Islet precursor cell (in vitro differentiated cells): ENCODE measurements around the gene PEX5L.
A peak's percentile ranks its signal among the peaks of the same experiment; 100 is the strongest.

ENCODE experiments used
- DNase-seq: peaks from one replicate; pipeline ENCODE4 v3.0.0-alpha.2; 2018

Gene PEX5L

DNA sequence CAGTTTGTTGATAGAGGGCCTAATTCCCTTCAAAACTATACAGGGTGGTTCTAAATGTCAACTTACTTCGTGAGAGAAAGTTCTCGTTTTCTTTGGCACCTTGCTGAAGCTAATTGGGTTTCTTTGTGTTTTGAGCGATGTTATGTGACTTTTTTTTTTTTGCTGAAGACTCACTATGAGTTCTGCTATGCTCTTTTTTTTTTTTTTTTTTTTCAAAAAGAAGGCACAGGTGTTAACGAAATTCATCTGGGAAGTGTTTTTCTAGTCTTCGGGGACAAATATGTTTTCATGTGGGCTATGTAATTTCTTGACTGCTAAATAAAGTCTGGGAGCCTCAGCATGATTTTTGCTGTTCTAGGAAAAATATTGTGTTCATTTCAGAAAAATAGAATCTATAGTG, 81.5 kb downstream of the PEX5L start:
- no peak for DNase-seq

DNA sequence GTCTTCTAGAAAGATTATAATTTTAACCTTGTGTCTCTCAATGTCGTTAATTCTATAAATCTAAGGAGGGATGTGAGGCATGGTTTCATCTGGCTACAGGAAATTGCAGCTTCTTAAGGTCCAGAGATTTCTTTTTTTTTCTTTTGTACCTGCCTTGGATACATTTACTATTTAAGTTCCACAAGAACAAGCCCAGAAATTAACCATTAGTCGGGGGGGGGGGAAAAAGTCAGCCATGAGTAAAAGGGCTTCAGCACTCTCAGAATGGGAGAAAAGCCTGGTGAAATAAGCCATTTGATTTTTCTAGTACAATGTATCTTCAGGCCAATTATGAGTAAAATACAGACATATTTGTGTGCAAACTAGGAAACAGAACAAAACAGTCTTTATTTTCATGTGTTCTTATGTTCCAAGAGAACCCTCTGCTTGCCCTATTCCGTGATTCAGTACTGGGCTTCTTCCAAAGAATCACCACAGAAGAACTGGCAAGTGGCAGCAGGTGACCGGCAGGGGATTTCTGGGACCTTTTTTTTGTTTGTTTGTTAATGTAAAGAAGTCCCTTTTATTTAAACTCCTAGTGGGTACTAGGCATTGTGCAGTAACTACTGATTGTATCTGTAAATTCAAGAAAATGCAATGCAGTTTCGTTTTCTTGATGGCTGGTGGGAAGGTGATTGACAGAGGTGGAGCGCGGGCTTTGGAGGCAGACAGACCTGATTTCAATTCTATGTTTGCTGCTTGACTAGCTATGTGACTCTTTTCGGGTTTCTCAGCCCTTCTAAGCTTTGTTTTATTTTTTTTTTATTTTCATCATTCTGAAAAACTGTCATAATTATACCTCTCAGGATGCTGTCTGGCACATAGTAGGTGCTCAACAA, 82.5 kb downstream of the PEX5L start:
- DNase-seq = no peak

DNA sequence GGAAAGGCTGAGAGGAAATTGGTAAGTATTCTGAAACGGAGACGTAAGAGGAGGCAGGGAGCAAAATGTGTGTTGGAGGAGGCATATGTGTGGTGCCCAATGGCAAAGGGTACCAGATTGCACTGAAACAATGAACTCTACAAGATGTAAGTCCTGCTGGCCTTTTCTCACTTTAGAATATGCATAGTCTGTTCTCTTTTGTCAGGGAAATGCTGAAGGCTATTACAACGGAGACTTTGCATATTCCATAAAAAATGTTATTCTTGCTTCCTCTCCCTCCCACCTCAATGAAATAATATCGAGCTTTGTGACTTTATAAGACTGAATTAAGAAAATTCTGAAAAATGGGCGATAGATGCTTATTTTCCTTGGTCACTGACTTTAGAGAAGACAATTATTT, 85.9 kb downstream of the PEX5L start:
- no peak for DNase-seq

DNA sequence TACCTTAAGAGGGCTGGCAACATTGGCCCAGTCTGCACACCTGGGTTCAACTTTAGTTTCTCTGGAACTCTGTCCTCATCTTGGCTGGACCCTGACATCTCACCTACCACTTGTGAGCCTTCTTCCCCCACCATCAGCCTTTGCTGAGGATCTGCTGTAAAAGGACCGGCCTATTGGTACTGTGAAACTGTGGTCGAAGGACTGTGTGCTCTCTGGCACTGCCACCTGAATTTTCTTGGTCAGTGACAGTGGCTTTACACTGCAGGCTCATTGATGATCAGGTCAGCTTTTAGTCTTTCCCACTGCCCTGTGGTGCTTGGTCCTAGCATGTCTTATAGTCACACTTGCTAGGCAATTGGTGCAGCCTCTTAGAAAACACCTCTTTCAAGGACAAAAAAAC, 86.9 kb downstream of the PEX5L start:
- DNase-seq = no peak

DNA sequence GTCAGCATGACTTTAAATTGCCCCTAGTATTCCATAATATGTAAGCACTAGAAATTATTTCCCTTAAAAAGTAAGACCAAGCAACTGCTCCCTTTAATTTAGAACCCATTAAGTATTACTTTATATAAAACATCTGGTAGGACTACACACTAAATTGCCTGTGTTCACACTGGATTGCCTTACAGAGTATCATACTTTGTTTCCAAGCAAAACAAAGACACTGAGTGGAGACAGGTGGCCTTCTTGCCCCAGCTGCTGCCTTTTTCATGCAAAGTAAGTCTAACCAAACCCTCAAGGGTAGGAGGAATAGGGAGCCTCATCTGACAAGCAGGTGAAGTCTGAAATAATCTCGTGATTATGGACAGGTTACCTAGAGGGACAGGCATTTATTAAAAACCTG, 87.3 kb downstream of the PEX5L start:
- no peak for DNase-seq

DNA sequence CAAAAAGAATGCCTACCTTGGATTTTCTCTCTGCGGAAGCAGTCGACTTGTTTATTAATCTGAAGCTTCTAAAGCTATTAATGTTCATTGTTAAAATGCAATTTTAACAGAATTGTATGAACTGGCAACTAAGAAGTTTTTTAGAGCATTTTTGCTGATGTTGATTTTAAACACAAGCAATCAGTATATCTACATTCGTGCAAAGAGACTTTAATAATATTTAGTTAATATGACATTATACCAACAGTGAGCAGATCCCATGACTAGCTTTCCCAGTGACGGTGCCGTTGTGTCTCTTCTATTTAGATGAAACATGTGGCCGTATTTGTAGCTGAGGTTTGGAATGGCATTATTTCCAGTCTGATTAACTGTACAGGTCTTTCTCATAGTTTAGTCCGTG, 88.0 kb downstream of the PEX5L start:
- DNase-seq = no peak

DNA sequence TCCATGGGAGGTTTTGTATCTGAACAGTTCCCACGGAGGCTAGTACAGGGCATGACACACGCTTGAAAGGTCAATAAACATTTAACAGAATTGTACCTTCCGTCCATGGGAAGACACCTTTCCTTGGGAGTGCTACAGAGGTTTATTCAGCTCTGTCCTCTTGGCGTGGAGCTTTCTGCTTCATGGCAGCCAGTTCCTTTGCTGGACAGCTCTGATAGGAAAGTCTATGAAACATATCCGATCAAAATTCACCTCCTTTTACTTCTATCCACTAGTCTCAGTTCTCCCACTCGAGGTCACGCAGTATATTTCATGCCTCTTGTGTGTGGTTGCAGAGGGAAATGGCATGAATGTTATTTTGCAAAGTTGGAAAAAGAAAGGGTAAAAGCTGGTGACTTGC, 91.2 kb downstream of the PEX5L start:
- DNase-seq = no peak

DNA sequence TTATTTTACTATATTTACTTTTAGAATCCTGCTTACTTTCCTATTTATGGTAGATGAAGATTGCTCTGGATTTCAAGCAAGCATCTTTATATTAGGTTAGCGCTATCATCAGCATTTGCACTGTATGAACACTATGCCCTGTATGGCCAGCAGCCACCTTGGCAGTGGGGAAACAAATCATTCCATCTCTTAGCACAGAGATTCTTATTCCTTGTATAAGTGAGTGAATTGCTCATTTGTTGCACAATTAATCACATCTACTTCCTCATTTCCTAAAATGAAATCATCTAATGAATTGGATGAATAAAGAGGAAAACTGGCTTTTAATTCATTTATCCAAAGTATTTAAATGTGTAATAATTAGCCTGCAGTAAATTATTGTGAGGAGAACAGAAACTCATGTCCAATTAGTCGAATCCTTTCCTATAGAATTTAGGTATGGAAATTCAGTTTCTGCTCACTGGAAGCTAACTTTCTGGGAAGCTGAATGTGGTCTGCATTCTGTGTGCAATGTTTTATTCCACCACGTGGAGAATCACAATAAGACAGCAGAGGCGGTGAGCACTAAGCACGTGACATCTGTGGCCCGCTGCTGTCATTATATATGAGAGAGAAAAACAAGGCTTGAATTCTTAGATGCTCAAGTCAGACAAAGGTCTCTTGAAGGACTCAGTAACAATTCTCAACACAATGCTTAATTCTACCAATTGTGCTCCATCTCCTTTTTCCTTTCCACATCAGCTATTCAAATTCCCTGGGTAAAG, 93.4 kb downstream of the PEX5L start:
- no peak for DNase-seq

DNA sequence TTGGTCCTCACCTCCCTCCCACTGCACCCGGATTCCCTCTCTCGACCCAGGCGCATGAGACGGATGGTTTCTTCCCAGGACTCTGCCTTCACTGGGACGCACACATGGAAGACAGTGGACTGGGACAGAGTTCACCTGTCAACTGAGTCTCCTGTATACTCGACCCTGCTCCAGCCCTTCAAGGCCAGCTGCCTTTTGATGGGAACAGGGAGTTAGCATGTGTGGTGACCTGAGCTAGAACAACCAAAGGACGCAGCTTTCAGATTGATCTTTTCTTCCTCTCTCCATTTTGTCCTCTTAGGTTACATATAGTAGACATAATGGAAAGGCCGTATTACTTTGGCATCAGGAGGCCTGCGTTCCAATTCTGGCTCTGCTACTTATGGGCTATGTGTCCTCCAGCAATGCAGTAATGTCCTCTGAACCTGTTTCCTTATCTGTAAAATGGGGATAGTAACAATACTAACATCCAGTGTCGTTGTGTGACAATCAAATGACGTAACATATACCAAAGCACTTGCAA, 94.1 kb downstream of the PEX5L start:
- no peak for DNase-seq

DNA sequence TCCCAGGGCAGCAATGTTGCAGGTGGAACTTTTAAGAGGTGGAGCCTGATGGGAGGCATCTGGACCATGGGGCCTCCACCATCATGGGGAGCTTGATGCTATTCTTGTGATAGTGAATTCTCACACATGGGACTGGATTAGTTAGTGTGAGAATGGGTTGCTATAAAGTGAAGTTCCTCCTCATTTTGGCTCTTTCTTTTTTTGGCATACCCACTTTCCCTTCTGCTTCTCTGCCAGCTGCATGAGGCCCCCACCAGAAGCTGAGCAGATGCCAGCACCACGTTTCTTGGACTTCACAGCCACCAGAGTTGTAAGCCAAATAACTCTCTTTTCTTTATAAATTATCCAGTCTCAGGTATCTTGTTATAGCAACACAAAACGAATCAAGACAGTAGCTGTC, 101.0 kb downstream of the PEX5L start:
- DNase-seq = no peak

DNA sequence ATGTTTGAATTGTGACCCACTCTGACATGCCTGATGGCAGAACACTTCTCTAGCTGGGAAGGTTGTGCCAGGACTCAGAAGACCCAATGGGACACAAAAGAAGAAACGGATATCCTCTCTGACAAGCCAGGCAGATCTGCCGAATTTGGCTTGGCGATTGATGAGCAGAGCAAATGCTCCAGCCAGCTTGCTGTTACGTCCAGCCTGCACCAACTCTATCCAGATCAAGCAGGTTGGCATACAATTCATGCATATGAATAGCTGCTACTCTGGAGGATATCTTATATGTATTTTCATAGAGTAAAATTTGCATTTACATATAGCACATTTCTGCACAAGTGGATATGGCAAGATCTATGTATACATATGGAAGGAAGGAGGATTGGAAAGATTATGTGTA, 102.8 kb downstream of the PEX5L start:
- DNase-seq = no peak

DNA sequence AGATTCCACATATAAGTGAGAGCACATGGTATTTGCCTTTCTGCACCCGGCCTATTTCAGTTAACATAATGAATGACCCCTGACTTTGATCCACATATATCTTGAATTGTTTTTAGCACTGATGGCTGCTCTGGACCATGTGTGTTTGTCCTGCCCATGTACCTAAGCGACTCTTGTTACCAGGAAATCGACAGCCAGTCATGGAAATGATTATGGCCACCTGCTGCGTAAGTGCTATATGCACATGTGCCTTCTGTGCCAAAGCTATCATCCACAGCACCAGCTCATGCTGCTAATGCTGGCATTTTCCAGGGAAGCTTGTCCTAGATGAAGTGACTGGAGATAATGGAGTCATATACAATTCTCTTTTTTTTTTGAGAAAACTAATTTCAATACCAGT, 103.7 kb downstream of the PEX5L start:
- DNase-seq = no peak

DNA sequence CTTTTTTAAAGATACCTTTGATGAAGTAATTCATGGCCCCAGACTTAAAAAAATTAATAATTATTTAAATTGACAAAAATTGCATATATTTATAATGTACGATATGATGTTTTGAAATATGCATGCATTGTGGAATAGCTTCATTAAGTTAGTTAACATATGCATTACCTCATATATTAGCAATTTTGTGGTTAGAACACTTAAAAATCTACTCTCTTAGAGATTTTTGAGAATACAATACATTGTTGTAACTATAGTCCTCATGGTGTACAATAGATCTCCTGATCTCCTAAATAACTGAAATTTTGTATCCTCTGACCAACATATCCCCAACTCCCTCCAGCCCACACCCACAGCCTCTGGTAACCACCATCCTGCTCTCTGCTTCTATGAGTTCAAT, 104.1 kb downstream of the PEX5L start:
- DNase-seq = no peak

DNA sequence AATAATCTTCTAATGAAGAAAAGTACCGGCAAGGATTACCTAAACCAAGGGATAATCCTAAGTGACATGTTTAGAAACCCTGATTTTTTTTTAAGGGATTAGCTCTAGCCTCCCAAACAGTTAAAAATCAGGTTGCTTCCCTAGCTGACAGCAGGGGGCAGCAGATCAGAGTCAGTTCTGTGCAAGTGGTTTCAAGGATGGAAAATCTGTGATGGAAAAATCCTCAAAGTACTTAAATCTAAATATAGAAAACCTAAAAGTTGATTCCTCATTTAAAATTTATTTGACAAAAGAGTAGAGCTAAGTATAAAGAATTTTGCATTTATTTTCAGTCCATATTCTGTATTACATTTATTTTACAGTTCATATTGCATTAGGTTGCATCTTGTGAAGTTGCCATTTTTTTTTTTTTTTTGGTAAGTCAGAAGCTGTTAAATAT, 107.6 kb downstream of the PEX5L start:
- DNase-seq = peak; percentile 73

DNA sequence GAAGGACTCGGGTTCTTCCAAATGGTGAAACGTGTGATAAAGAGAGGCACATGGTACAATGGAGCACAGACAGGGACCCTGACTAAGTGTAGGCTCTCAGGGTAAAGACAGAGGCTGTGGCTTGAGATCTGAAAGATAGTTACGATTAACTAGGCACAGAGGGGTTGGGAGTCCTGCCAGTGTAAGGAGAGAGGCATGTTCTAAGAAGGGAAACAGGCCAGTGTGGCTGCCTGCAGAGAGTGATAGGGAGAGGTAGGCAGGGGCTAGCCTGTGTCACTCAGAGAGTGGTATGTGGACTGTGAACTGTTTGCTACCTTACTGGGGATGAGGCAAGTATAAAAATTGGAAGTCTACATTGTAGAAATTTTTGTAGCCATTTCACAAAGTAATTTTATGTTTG, 109.5 kb downstream of the PEX5L start:
- DNase-seq = no peak

DNA sequence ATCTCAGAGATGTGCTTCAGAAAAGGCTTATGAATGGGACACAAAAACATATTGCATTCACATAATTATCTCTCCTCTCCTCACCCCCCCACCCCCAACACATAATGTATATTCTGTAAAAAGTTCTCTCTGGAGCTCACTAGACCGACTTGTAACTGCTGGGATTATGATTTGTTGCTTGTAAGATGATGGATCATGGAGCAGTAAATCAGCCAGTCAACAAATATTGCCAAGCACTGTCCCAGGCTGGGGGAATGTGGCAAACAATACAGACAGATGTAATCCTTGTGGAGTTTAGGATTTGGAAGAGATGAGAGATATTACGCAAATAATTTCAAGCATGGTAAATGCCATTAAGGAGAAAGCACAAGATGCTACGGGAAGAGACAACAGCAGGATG, 114.8 kb downstream of the PEX5L start:
- no peak for DNase-seq

DNA sequence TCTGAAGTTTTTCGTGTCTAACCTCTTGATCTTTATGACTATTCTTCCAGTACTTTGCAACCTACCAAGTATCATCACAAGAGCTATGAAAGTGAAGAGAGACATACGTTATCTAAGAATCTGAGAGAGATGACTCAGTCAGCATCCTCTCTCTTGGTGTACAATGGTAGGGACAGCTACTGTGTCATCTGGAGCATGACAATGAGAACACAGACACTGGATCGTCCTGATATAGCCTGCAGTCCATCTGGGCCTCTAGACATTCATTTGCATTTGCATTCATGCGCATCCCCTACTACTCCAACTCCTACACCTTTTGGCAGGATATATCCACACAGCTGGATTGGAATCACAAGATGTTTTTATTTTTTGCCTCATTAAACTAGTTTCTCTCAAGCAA, 115.2 kb downstream of the PEX5L start:
- no peak for DNase-seq

DNA sequence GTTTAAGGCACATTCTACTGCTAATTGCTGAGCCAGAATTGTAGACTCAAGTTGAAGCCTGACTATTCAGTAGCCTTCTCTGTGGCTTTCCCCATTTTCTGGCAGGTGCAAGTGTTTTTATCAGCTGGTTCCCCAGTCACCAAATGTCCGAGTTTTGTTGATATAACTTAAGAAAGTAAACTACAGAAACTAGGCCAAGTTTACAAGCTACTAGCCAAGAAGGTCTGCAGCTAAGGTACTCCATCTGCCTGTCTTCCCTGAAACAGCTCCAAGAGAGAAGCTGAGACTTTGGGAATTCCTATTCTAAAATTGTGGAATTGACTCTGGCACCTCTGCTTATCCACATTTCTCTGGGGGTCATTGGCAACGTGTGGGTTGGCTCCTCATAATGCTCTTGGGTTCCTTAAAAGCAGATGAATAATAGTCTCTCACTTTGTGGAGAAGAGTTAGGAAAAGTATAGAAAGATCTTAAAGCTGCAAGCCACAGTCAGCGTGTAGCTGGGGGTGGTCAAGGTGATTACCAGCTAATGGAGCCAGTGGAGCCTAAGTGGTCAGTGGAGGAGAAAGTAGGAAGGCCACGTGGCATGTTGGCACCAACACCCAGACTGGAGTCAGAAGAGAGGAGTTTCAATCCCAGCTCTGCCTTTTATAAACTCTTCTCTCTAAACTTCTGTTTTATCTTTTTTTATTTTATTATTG, 128.8 kb downstream of the PEX5L start:
- no peak for DNase-seq

DNA sequence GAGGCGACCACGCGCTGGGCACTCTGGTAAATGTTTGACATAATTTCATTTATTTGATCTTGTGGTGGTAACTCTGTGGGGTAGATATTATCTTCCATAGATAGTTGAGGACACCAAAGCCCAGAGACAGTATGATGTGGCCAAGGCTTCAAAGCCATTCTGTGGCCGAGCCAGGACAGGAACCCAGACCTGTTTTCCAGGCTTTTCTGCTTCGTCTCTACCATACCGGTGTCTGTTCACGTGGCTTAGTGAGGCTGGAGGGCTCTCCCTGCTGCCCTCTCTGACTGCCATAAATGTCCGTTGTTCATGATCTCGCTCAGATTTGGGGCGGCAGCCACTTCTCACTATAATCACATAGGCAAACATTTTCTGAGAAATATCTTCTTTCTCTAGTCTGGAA, 134.7 kb downstream of the PEX5L start:
- DNase-seq = peak; percentile 67

DNA sequence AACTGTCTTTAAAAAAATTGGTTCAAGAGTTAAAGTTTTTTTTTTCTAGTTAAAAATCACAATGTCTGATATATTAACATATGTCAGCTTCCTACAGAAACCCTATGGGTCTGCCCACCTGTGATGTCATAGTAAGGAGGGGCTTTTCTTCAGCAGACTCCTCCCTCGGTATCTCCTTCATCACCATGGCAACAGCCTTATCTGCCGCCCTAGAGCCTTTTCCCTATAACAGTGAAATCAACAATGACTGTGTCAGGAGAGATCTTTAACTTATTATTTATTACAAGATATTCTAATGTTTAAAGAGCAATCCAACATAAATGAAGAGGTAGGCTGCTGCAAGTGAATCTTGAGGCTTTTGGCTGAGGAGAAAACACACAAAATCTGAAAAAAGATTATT, 138.7 kb downstream of the PEX5L start:
- DNase-seq = peak; percentile 76

DNA sequence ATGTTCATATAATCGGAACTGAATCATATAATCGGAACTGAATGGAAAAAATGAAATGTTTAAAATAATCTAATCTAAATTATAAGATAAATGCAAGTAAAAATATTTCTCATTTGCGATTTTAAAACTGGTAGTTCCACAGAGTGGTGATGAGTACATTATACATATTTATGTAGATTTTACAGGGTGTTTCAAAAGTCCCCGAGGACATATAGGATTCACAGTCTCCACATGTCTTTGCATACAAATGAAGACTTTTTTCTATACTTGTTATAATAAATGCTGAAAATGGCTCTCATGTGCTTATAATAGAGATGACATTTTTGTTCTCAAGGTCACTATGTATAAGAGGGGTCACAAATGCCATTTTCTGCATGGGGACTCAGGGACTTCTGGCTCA, 139.5 kb downstream of the PEX5L start:
- DNase-seq = no peak

DNA sequence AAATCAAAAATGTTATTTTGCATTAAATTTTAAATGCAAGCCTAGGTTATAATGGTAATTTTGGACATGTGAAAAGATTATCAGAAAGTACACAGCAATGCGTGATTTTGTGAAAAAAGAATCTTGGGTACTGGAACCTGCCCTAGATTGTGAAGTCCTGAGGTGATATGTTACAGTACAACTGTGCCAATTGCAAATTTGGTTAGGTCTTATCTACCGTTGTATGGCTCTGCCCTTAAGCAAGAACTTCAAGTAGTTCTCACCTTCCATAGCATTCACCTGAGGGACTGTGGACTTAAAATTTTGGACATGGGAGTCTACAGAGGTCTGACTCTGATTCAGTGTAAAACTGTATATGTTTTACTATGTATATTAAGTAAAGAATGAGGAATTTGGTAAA, 140.2 kb downstream of the PEX5L start:
- DNase-seq = no peak

DNA sequence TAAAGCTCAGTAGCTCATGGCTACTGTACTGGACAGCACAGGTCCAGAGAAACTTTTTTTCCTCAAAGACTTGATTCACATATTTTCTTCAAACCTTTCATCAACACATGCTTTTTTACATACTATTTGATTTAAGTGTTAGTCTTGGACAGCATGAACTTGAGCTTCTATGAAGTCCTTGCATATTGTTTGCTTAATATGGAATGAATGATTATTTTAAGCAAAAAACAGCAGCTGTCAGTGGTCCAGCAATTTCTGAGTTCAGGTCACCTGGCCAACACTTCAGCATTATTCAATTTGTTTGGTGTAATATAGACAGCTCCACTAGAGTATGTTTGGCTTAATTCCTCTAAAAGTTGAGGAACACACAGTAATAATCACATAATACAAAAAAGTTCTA, 141.4 kb downstream of the PEX5L start:
- DNase-seq = no peak
